Natural killer cell (primary cell): ENCODE results near the gene CRYBB3. TPM values are rescaled to one million over a fixed set of nuclear protein-coding genes. Genes with fewer than 3 reads are reported as not detected.
"Not testable (repeated sequence)": the region's sequence is repeated elsewhere in the genome, so short reads cannot be mapped to it uniquely, and the experiment has no call there.

Source experiments
- ATAC-seq, 3 donors: fragments of 150-1000 bp in 2 of 3; fragments of 200-7000 bp in 1 of 3; cut with Tn5 transposase; 1 replicate in 1 of 3; 2 replicates in 2 of 3; pipeline ENCODE4 v1.10.0; 2021; ENCODE audit warnings: mild to moderate bottlenecking in 2 of 3, moderate library complexity in 2 of 3
- DNase-seq, 2 donors: peaks; one replicate each; pipeline versions ENCODE4 v3.0.0 to v3.0.0-alpha.2; 2013 to 2021; ENCODE audit warnings: mixed read lengths in 1 of 2
- H3K27ac ChIP-seq: one replicate; pipeline ENCODE4 v1.5.1; 2013; ENCODE audit warnings: mild to moderate bottlenecking, low read length
- H3K27me3 ChIP-seq: one replicate; pipeline ENCODE4 v1.6.1; 2013; ENCODE audit warnings: low read length; ENCODE audit not compliant: control insufficient read depth, insufficient read depth
- H3K36me3 ChIP-seq: one replicate; pipeline ENCODE4 v1.6.1; 2013; ENCODE audit warnings: low read length; ENCODE audit not compliant: control insufficient read depth, insufficient read depth
- H3K4me1 ChIP-seq: one replicate; pipeline ENCODE4 v1.6.1; 2013; ENCODE audit warnings: low read length; ENCODE audit not compliant: control insufficient read depth, insufficient read depth
- H3K4me3 ChIP-seq: one replicate; pipeline ENCODE4 v1.5.1; 2013; ENCODE audit warnings: low read length
- H3K9me3 ChIP-seq: one replicate; pipeline ENCODE4 v1.6.1; 2013; ENCODE audit warnings: low read length; ENCODE audit not compliant: control insufficient read depth, insufficient read depth
- H3K27ac Mint-ChIP-seq, 2 donors: one replicate each; pipeline ENCODE4 v1.8.0; 2022; ENCODE audit warnings: mild to moderate bottlenecking in 2 of 2, mixed read lengths in 2 of 2, moderate library complexity in 1 of 2
- H3K27me3 Mint-ChIP-seq, 2 donors: one replicate each; pipeline ENCODE4 v1.8.0; 2022; ENCODE audit warnings: low read depth in 2 of 2, mixed read lengths in 2 of 2
- H3K36me3 Mint-ChIP-seq: one replicate; pipeline ENCODE4 v1.8.0; 2022; ENCODE audit warnings: mixed read lengths
- H3K4me1 Mint-ChIP-seq, 2 donors: one replicate each; pipeline ENCODE4 v1.8.0; 2022; ENCODE audit warnings: mixed read lengths in 2 of 2
- H3K4me3 Mint-ChIP-seq: one replicate; pipeline ENCODE4 v1.8.0; 2022; ENCODE audit warnings: mild to moderate bottlenecking, moderate library complexity, mixed read lengths
- H3K9me3 Mint-ChIP-seq, 2 donors: one replicate each; pipeline ENCODE4 v1.8.0; 2022; ENCODE audit warnings: mixed read lengths in 2 of 2
- WGBS: methylation state at CpG from one replicate; pipeline ENCODE4 v1.1.7; 2013; ENCODE audit warnings: missing lambda C conversion rate; ENCODE audit not compliant: insufficient coverage; 5-methylcytosine and 5-hydroxymethylcytosine counted together
- intact Hi-C: fragments of 100-400 bp; cut with micrococcal nuclease; formaldehyde crosslinking; loops from one replicate; pipeline ENCODE4 v1.14.2; 2022
- total RNA-seq, 4 donors: library from RNA; stranded (reverse); fragments of 120-200 nt in 1 of 4; gene quantifications; one replicate each; pipeline versions ENCODE4 v1.2.3 to v1.2.4, GENCODE V29; 2013 to 2022
- TF ChIP-seq, protein P1 (sequence below): fragments of 200-600 bp; IDR thresholded peaks from one replicate; pipeline ENCODE4 v1.8.0; 2022; ENCODE audit warnings: antibody characterized with exemption

Gene CRYBB3
- total RNA-seq, 3 donors from 2014 or later (not counting 1 experiment from before 2014, with no cell fraction given): 0.68 TPM; not detected in 2

- Mint-ChIP-seq H3K36me3 (peaks cover 8% of the 10 kb centered on the region), H3K27me3 (no peaks in the 10 kb centered on the region), H3K27ac (no peak overlapping the region), H3K4me1 (no peaks in the 10 kb centered on the region), H3K4me3 (no peak overlapping the region), H3K9me3 (peaks cover 0 to 4% of the 10 kb centered on the region in 2 donors)
- H3K4me1 ChIP-seq: peaks cover 2% of the 10 kb centered on the region
- DNase-seq (no peak), ATAC-seq (no peak)
- TF ChIP-seq, protein P1, sequence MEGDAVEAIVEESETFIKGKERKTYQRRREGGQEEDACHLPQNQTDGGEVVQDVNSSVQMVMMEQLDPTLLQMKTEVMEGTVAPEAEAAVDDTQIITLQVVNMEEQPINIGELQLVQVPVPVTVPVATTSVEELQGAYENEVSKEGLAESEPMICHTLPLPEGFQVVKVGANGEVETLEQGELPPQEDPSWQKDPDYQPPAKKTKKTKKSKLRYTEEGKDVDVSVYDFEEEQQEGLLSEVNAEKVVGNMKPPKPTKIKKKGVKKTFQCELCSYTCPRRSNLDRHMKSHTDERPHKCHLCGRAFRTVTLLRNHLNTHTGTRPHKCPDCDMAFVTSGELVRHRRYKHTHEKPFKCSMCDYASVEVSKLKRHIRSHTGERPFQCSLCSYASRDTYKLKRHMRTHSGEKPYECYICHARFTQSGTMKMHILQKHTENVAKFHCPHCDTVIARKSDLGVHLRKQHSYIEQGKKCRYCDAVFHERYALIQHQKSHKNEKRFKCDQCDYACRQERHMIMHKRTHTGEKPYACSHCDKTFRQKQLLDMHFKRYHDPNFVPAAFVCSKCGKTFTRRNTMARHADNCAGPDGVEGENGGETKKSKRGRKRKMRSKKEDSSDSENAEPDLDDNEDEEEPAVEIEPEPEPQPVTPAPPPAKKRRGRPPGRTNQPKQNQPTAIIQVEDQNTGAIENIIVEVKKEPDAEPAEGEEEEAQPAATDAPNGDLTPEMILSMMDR: no peak
- no peak overlapping the region for H3K4me3 ChIP-seq
- intact Hi-C loops: no loop called here
- WGBS: 99% methylated on average over 5 of the region's 6 CpGs
- H3K27me3 ChIP-seq: no peaks in the 10 kb centered on the region
- peaks cover 7% of the 10 kb centered on the region for H3K9me3 ChIP-seq
- no peak overlapping the region for H3K27ac ChIP-seq
- peaks cover 5% of the 10 kb centered on the region for H3K36me3 ChIP-seq
These were observed 23.5 kb upstream of the CRYBB3 start for GRCh38 chr22:25176175-25176574.

GRCh38 chr22:25176799-25177198, 22.9 kb upstream of the CRYBB3 start:
- H3K4me3 Mint-ChIP-seq: no peak overlapping the region
- intact Hi-C loops: no loop called here
- Histone ChIP-seq H3K4me3 (no peak overlapping the region), H3K4me1 (peaks cover 2% of the 10 kb centered on the region), H3K27me3 (no peaks in the 10 kb centered on the region), H3K27ac (no peak overlapping the region), H3K36me3 (peaks cover 5% of the 10 kb centered on the region), H3K9me3 (peaks cover 7% of the 10 kb centered on the region)
- ATAC-seq (no peak), DNase-seq (no peak)
- no CpG with 5 or more reads among the region's 3 CpGs for WGBS
- no peak overlapping the region for H3K27ac Mint-ChIP-seq
- H3K27me3 Mint-ChIP-seq: no peaks in the 10 kb centered on the region
- no peaks in the 10 kb centered on the region for H3K4me1 Mint-ChIP-seq
- peaks cover 8% of the 10 kb centered on the region for H3K36me3 Mint-ChIP-seq
- peaks cover 0 to 4% of the 10 kb centered on the region in 2 donors for H3K9me3 Mint-ChIP-seq
- TF ChIP-seq, protein P1: no peak

- H3K36me3 ChIP-seq: peaks cover 5% of the 10 kb centered on the region
- peaks cover 8% of the 10 kb centered on the region for H3K36me3 Mint-ChIP-seq
- H3K27ac ChIP-seq: no peak overlapping the region
- no peak overlapping the region for H3K4me3 ChIP-seq
- peaks cover 7% of the 10 kb centered on the region for H3K9me3 ChIP-seq
- no peaks in the 10 kb centered on the region for H3K27me3 ChIP-seq
- WGBS: 96% methylated on average over 13 of the region's 13 CpGs
- DNase-seq (no peak), ATAC-seq (no peak)
- peaks cover 0 to 4% of the 10 kb centered on the region in 2 donors for H3K9me3 Mint-ChIP-seq
- H3K4me1 Mint-ChIP-seq: no peaks in the 10 kb centered on the region
- no peak overlapping the region for H3K4me3 Mint-ChIP-seq
- peaks cover 0 to under 1% of the 10 kb centered on the region in 2 donors for H3K27me3 Mint-ChIP-seq
- no peak overlapping the region for H3K27ac Mint-ChIP-seq
- intact Hi-C loops: no loop called here
- H3K4me1 ChIP-seq: peaks cover 2% of the 10 kb centered on the region
- TF ChIP-seq, protein P1: no peak
These were observed 22.4 kb upstream of the CRYBB3 start for GRCh38 chr22:25177226-25177625.

GRCh38 chr22:25177895-25178294, 21.8 kb upstream of the CRYBB3 start:
- peaks cover 0 to 3% of the 10 kb centered on the region in 2 donors for H3K27me3 Mint-ChIP-seq
- H3K9me3 Mint-ChIP-seq: peaks cover 0 to 4% of the 10 kb centered on the region in 2 donors
- peaks cover 2% of the 10 kb centered on the region for H3K4me1 ChIP-seq
- peaks cover 7% of the 10 kb centered on the region for H3K9me3 ChIP-seq
- no peak for ATAC-seq
- H3K36me3 Mint-ChIP-seq: peaks cover 8% of the 10 kb centered on the region
- no peak for DNase-seq
- WGBS: 94% methylated on average over 7 of the region's 9 CpGs
- H3K27ac ChIP-seq: no peak overlapping the region
- no peaks in the 10 kb centered on the region for H3K27me3 ChIP-seq
- H3K4me3 Mint-ChIP-seq: no peak overlapping the region
- TF ChIP-seq, protein P1: no peak
- intact Hi-C loops: no loop called here
- H3K4me1 Mint-ChIP-seq: no peaks in the 10 kb centered on the region
- no peak overlapping the region for H3K27ac Mint-ChIP-seq
- H3K4me3 ChIP-seq: no peak overlapping the region
- H3K36me3 ChIP-seq: peaks cover 5% of the 10 kb centered on the region

DNA sequence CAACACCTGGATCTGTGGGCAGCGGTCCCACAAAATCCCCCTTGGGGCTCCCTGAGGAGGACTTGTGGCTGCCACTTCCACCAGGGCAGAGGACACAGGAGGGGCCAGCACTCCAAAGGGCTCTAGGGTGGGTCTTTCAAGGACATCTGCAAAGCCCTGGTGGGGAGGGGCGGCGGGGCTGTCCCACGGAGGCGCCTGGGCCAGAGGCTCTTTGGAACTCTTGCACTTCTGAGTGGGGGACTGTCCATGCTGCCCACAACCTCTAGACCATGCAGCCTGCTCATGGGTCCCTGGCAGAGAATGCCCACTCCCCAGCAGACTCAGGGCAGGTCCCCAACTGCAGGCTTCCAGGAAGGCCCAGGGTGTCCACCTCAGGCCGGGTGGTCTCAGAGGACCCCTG, 21.3 kb upstream of the CRYBB3 start:
- ATAC-seq: peak in 1 of 3 donors; percentile 31
- DNase-seq: not testable (repeated sequence)

More for the DNA sequence above, 21.3 kb upstream of the CRYBB3 start:
- H3K4me3 ChIP-seq: peak overlapping the region; percentile 10
- H3K27me3 Mint-ChIP-seq, H3K27ac Mint-ChIP-seq, H3K9me3 ChIP-seq, H3K27me3 ChIP-seq, H3K4me1 ChIP-seq, intact Hi-C loops, H3K9me3 Mint-ChIP-seq, H3K4me3 Mint-ChIP-seq, H3K36me3 Mint-ChIP-seq, H3K36me3 ChIP-seq, H3K27ac ChIP-seq, H3K4me1 Mint-ChIP-seq: not testable (repeated sequence)
- WGBS: 83% methylated on average over 6 of the region's 6 CpGs
